ENCODE data around the gene RCVRN.

- TF ChIP-seq KHSRP (IDR thresholded peaks at IDR 0.05) = no peak
- no peak for TF ChIP-seq ELK3 (CRISPR knock-in tag; IDR thresholded peaks at IDR 0.05)
- TF ChIP-seq, protein P1, sequence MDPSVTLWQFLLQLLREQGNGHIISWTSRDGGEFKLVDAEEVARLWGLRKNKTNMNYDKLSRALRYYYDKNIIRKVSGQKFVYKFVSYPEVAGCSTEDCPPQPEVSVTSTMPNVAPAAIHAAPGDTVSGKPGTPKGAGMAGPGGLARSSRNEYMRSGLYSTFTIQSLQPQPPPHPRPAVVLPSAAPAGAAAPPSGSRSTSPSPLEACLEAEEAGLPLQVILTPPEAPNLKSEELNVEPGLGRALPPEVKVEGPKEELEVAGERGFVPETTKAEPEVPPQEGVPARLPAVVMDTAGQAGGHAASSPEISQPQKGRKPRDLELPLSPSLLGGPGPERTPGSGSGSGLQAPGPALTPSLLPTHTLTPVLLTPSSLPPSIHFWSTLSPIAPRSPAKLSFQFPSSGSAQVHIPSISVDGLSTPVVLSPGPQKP (CRISPR knock-in tag; IDR thresholded peaks at IDR 0.05) = no peak
- TF ChIP-seq CTCF (IDR thresholded peaks at IDR 0.05 in 2 of 3, conservative IDR thresholded peaks at IDR 0.05 in 1 of 3; ENCODE audit: insufficient read depth in 2 of 3, low read depth in 1 of 3, low read length in 3 of 3) = no peak
- TF ChIP-seq HES1 (IDR thresholded peaks at IDR 0.05; ENCODE audit: low read depth) = no peak
- TF ChIP-seq TAF7 (tag; IDR thresholded peaks at IDR 0.05) = no peak
Observed at GRCh38 chr17:9906616-9907015, 1.5 kb upstream of the RCVRN start.

All from K562 (cell line).